Cardiac muscle cell (in vitro differentiated cells and primary cell): ENCODE measurements around the gene SLX4IP. TPM values are rescaled to one million over a fixed set of nuclear protein-coding genes. Genes with fewer than 3 reads are reported as not detected.

ENCODE experiments used
- DNase-seq, 2 donors: peaks; one replicate each; pipeline versions ENCODE4 v3.0.0 to v3.0.0-alpha.2; 2010 to 2017; ENCODE audit warnings: low read depth in 1 of 2, low spot score in 1 of 2
- H3K27ac ChIP-seq: fragments of 200-600 bp; sonication (generic); 2 replicates; pipeline ENCODE4 v1.5.1; 2016
- H3K27me3 ChIP-seq: fragments of 200-600 bp; sonication (generic); 2 replicates; pipeline ENCODE4 v1.6.0; 2016; ENCODE audit warnings: control low read depth
- H3K36me3 ChIP-seq: fragments of 200-600 bp; sonication (generic); 2 replicates; pipeline ENCODE4 v1.5.1; 2016; ENCODE audit warnings: control low read depth
- H3K4me1 ChIP-seq: fragments of 200-600 bp; sonication (generic); 2 replicates; pipeline ENCODE4 v1.8.1; 2017; ENCODE audit warnings: low read depth, mild to moderate bottlenecking, mixed run types
- H3K4me3 ChIP-seq: fragments of 200-600 bp; sonication (generic); 2 replicates; pipeline ENCODE4 v1.5.1; 2016; ENCODE audit warnings: mild to moderate bottlenecking
- H3K9me3 ChIP-seq: fragments of 200-600 bp; sonication (generic); 2 replicates; pipeline ENCODE4 v1.5.1; 2017; ENCODE audit warnings: low read depth, mild to moderate bottlenecking, control low read depth
- CTCF ChIP-seq: IDR thresholded peaks from 2 replicates; pipeline ENCODE4 v1.5.1; 2012; ENCODE audit warnings: low read depth, mild to moderate bottlenecking, low read length
- polyA plus RNA-seq: library from polyadenylated mRNA; unstranded; fragments of >200 nt; fragmentation: Nextera tagmentation; extraction: Ambion mirVana; gene quantifications from 2 replicates; pipeline ENCODE4 v1.2.1, GENCODE V29; 2016
- total RNA-seq: library from RNA; depleted of rRNA; stranded (reverse); fragments of >200 nt; gene quantifications from 2 replicates; pipeline ENCODE4 v1.2.3, GENCODE V29; 2016

The SLX4IP gene
- total and polyA plus RNA-seq, 2 experiments from 2014 or later = 2.5 to 4.1 TPM

GRCh38 chr20:10646006-10646405 is 210.9 kb downstream of the SLX4IP start:
- H3K27ac ChIP-seq = peak overlapping the region; percentile 73
- DNase-seq = no peak
- no peaks in the 10 kb centered on the region for H3K27me3 ChIP-seq
- peaks cover 85% of the 10 kb centered on the region for H3K36me3 ChIP-seq
- no peaks in the 10 kb centered on the region for H3K9me3 ChIP-seq
- peaks cover 19% of the 10 kb centered on the region for H3K4me1 ChIP-seq
- no peak for TF ChIP-seq CTCF
- H3K4me3 ChIP-seq = no peak overlapping the region

- Histone ChIP-seq H3K36me3 (peaks cover 75% of the 10 kb centered on the region), H3K27ac (peak overlapping the region; percentile 73)
- no peak for TF ChIP-seq CTCF
These were observed 211.8 kb downstream of the SLX4IP start for GRCh38 chr20:10646886-10647420.

GRCh38 chr20:10647471-10647870 is 212.4 kb downstream of the SLX4IP start:
- Histone ChIP-seq H3K27me3 (no peaks in the 10 kb centered on the region), H3K4me3 (no peak overlapping the region), H3K4me1 (peaks cover 32% of the 10 kb centered on the region), H3K27ac (peak overlapping the region; percentile 2), H3K36me3 (peaks cover 70% of the 10 kb centered on the region), H3K9me3 (no peaks in the 10 kb centered on the region)
- peak; percentile 29 for TF ChIP-seq CTCF
- peak in 1 of 2 donors; percentile 38 for DNase-seq

More at GRCh38 chr20:10646886-10647420, 211.8 kb downstream of the SLX4IP start:
- H3K4me1 ChIP-seq = peaks cover 27% of the 10 kb centered on the region
- H3K9me3 ChIP-seq = no peaks in the 10 kb centered on the region
- no peak for DNase-seq
- H3K27me3 ChIP-seq = no peaks in the 10 kb centered on the region
- H3K4me3 ChIP-seq = no peak overlapping the region

- no peaks in the 10 kb centered on the region for H3K9me3 ChIP-seq
- H3K4me3 ChIP-seq = no peak overlapping the region
- H3K27me3 ChIP-seq = no peaks in the 10 kb centered on the region
- DNase-seq = no peak
- no peak for TF ChIP-seq CTCF
- H3K27ac ChIP-seq = peak overlapping the region; percentile 2
- H3K36me3 ChIP-seq = peaks cover 66% of the 10 kb centered on the region
- peaks cover 36% of the 10 kb centered on the region for H3K4me1 ChIP-seq
These were observed 212.8 kb downstream of the SLX4IP start for GRCh38 chr20:10647909-10648308.

GRCh38 chr20:10648651-10649050 is 213.5 kb downstream of the SLX4IP start:
- TF ChIP-seq CTCF = no peak
- no peak overlapping the region for H3K4me3 ChIP-seq
- peak in 1 of 2 donors; percentile 72 for DNase-seq
- peaks cover 58% of the 10 kb centered on the region for H3K36me3 ChIP-seq
- H3K27ac ChIP-seq = peak overlapping the region; percentile 44
- no peaks in the 10 kb centered on the region for H3K27me3 ChIP-seq
- peaks cover 43% of the 10 kb centered on the region for H3K4me1 ChIP-seq
- H3K9me3 ChIP-seq = no peaks in the 10 kb centered on the region
